ENCODE data around the gene FHAD1.

FHAD1 gene

GRCh38 chr1:15218287-15219279 lies 28.4 kb upstream of the FHAD1 start:
- no peak for DNase-seq

GRCh38 chr1:15219280-15220023 lies 27.6 kb upstream of the FHAD1 start:
- DNase-seq: no peak

GRCh38 chr1:15220024-15220392 lies 27.0 kb upstream of the FHAD1 start:
- no peak for DNase-seq

DNA sequence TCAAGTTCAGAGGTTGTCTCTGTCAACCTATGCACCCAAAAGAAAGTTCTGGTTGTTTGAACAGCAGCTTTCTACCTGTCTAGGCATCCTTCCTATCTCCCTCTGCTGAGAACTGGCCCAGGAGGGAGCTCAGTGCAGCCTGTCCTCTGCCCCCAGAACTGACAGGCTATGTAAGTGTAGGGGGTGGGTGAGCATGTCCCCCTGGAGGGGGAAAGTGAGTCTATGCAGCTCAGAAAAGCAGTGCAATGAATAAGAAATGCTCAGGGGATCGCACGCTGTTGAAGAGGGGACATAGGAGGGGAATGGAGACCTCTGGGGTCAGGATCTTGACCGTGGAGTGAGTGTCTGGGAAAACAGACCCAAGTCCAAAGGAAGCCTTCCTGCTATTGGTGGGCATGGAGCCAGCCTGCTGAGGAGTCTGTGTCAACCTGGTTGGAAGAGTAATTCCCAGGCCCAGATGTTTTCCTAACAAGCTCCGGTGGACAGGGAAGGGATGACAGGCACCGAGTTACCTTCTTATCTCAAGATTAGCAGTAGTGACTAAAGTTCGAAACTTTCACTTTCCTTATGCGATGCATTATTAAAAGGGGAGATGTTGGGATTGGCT lies 26.1 kb upstream of the FHAD1 start:
- DNase-seq: no peak

DNA sequence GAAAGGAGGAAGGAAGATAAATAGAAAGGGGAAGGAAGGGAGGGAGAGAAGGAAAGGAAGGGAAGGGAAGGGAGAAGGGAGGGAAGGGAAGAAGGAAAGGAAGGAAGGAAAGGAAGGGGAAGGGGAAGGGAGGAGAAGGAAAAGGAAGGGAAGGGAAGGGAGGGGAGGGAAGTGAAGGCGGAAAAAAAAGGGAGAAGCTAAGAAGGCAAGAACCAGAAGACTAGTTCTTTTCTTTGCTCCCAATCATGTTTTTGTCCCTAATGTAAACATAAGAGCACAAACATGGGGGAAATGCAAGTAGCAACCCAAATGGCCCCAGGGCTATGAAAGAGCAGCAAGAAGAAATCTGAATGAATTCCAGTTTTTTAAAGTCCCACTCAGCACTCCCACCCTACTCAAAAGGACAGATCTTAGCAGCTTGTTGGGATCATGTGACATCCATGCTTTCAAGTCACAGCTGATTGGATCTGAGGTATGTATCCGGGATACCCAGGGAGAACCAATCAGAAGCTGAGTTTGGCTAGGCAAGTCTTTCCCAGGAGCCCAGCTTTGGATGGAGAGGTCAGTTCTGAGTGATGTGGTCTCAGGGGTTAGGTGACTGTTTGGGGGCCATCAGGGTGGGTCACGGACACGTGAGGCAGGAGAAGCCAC lies 24.2 kb upstream of the FHAD1 start:
- no peak for DNase-seq

- DNase-seq: no peak
These were observed 22.7 kb upstream of the FHAD1 start for GRCh38 chr1:15224259-15224869.

DNA sequence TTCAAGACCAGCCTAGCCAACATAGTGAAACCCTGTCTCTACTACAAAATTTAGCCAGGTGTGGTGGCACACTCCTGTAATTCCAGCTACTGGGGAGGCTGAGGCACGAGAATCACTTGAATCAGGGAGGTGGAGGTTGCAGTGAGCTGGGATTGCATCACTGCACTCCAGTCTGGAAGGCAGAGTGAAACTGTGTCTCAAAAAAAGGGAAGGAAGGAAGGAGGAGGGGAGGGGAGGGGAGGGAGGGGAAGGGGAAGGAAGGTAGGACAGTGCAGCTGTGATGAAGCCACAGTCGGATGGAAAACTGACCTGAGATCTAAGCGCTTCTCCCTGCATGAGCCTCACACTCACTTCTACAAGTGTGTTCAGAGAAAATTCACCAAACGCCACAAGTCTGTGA lies 22.0 kb upstream of the FHAD1 start:
- DNase-seq: no peak

DNA sequence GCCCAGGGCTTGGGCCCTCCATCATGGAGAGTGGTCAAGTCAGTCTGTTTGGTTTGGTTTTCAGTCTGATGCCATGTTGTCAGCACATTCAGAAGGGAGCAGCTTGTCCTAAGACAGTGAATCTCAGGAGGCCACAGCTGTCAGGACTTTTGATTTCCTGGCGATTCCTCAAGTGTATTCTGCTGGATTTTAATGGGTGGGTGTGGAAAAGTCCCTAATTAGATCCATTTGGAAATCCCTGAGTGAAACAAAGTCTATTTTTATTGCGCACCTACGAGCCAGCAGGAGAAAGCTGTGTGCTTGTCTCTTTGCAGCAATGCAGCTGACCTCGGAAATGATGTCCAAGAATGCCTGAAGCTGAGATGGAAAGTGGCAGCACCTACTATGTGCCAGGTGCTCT lies 21.6 kb upstream of the FHAD1 start:
- no peak for DNase-seq

DNA sequence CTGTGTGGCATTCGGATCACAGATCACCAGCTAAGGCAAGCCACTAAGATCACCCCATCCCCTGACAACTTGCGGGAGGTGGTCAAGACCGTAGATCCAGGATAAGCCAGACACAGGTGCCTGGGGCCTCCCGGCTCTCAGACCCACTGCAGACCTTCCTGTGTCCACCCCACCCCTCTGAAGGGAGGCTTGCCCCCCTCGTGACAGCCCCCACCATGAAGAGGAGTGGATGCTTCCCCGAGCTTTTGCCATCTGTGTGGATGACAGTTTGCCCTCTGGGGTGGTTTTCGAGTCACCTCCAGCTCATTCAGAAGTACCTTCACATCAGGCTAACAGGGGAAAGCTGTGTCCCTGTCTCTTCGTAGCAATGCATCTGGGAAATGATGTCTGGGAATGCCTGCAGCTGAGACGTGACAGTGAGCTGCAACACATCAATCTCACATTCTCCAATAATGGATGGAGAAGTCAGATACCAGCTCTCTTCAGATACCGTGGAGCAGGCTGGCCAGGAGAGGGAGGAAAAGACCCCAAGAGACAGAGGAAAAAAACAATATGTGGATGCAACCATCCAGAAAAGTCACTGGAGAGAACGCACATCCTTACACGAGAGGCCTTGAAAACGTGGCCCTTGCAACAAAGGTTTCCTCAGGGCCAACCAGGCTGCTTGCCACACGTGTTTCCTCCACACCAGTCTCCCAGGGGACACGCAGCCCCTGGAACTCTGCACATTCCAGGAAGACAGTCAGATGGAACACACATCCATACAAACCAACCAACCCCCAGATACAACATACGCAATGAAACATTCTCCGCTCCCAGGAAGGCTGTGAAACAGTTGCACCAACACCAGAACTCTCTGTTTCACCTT lies 20.4 kb upstream of the FHAD1 start:
- DNase-seq: no peak

DNA sequence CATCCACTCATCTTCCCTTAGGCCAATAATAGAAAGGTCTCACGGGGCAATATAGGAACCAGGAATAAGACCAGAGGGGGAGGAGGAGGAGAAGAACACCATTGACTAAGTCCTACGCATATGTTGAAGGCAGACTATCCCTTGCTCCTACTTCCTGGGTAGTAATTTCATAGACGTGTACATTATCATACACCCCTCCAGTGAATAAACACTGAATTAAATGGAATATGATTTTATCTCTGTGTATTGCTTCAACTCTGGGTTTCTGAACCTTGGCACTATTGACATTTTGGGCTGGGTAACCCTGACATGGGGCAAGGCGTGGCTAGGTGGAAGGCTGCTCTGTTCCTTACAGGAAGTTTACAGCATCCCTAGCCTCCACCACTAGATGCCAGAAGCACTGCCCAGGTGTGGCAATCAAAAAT lies 17.3 kb upstream of the FHAD1 start:
- no peak for DNase-seq

GRCh38 chr1:15231714-15232201 lies 15.3 kb upstream of the FHAD1 start:
- no peak for DNase-seq

DNA sequence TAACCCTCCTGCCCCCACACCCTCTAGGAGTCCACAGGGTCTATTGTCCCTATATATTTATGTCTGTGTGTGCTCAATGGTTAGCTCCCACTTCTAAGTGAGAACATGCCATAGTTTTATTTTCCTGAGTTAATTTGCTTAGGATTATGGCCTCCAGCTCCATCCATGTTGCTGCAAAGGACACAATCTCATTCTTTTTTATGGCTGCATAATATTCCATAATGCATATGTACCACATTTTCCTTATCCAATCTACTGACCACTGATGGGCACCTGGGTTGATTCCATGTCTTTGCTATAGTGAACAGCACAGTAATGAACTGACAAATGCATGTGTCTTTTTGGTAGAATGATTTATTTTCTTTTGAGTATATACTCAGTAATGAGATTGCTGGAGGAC lies 13.3 kb upstream of the FHAD1 start:
- DNase-seq: no peak

GRCh38 chr1:15236321-15236721 lies 10.7 kb upstream of the FHAD1 start:
- DNase-seq: peak; percentile 28

- no peak for DNase-seq
These were observed 10.3 kb upstream of the FHAD1 start for GRCh38 chr1:15236746-15237145.

GRCh38 chr1:15238789-15239188 lies 8.2 kb upstream of the FHAD1 start:
- no peak for DNase-seq

- no peak for DNase-seq
These were observed 4.3 kb upstream of the FHAD1 start for GRCh38 chr1:15242766-15243165.

- DNase-seq: no peak
These were observed 3.6 kb upstream of the FHAD1 start for GRCh38 chr1:15243275-15244043.

DNA sequence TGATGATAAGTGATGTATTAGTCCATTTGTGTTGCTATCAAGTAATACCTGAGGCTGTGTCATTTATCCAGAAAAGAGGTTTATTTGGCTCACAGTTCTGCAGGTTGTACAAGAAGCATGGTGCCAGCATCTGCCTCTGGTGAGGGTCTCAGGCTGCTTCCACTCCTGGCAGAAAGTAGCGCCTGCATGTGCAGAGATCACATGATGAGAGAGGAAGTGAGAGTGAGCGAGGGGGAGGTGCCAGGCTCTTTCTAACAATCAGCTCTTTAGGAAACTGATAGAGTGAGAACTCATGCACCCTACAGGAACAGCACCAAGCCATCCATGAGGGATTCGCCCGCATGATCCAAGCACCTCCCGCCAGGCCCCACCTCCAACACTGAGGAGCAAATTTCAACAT lies 2.2 kb upstream of the FHAD1 start:
- DNase-seq: no peak

- DNase-seq: peak; percentile 80
These were observed 1.2 kb upstream of the FHAD1 start for GRCh38 chr1:15245593-15246360.

GRCh38 chr1:15248216-15248615 lies 1.2 kb downstream of the FHAD1 start:
- DNase-seq: no peak
